ENCODE results near the gene GRAMD4.
A peak's percentile ranks its signal among the peaks of the same experiment; 100 is the strongest.

The GRAMD4 gene

GRCh38 chr22:46696614-46697013, 76.4 kb downstream of the GRAMD4 start:
- ChIA-PET POLR2A (ENCODE audit: low non-redundant PET) (no interaction called here), CTCF (no interaction called here)
- no peak for TF ChIP-seq CTCF (conservative IDR thresholded peaks at IDR 0.05; ENCODE audit: low read depth)
- 0 out of 2 replicates have a peak overlapping the region, but pooled peaks have one; percentile 17 for H3K27ac ChIP-seq
- no peak for DNase-seq (ENCODE audit: low spot score)

GRCh38 chr22:46697811-46698515, 77.8 kb downstream of the GRAMD4 start:
- H3K27ac ChIP-seq = no peak overlapping the region
- POLR2A ChIA-PET (ENCODE audit: low non-redundant PET) = no interaction called here
- CTCF ChIA-PET = interaction anchor here (0.9 kb wide), 1 partner anchor 135 kb away, joined by 4 read pairs; no protein-coding TSS in a partner anchor
- TF ChIP-seq CTCF (conservative IDR thresholded peaks at IDR 0.05; ENCODE audit: low read depth) = no peak
- no peak for DNase-seq (ENCODE audit: low spot score)

- TF ChIP-seq CTCF (conservative IDR thresholded peaks at IDR 0.05; ENCODE audit: low read depth) = no peak
- ChIA-PET CTCF (no interaction called here), POLR2A (ENCODE audit: low non-redundant PET) (no interaction called here)
- DNase-seq (ENCODE audit: low spot score) = no peak
- no peak overlapping the region for H3K27ac ChIP-seq
Observed at GRCh38 chr22:46699091-46699490, 78.9 kb downstream of the GRAMD4 start.

- CTCF ChIA-PET = no interaction called here
- POLR2A ChIA-PET (ENCODE audit: low non-redundant PET) = no interaction called here
Observed at GRCh38 chr22:46701262-46701661, 81.1 kb downstream of the GRAMD4 start.

GRCh38 chr22:46703171-46703995, 83.2 kb downstream of the GRAMD4 start:
- TF ChIP-seq CTCF (conservative IDR thresholded peaks at IDR 0.05; ENCODE audit: low read depth) = no peak
- POLR2A ChIA-PET (ENCODE audit: low non-redundant PET) = no interaction called here
- CTCF ChIA-PET = no interaction called here
- no peak for DNase-seq (ENCODE audit: low spot score)
- H3K27ac ChIP-seq = no peak overlapping the region

More at GRCh38 chr22:46701262-46701661, 81.1 kb downstream of the GRAMD4 start:
- no peak for TF ChIP-seq CTCF (conservative IDR thresholded peaks at IDR 0.05; ENCODE audit: low read depth)
- no peak for DNase-seq (ENCODE audit: low spot score)
- no peak overlapping the region for H3K27ac ChIP-seq

GRCh38 chr22:46703996-46704370, 83.8 kb downstream of the GRAMD4 start:
- POLR2A ChIA-PET (ENCODE audit: low non-redundant PET) = no interaction called here
- CTCF ChIA-PET = no interaction called here
- no peak overlapping the region for H3K27ac ChIP-seq
- DNase-seq (ENCODE audit: low spot score) = no peak
- TF ChIP-seq CTCF (conservative IDR thresholded peaks at IDR 0.05; ENCODE audit: low read depth) = no peak

All from RWPE1 (cell line).